ENCODE data around the gene OR9K2. TPM values are rescaled to one million over a fixed set of nuclear protein-coding genes. Genes with fewer than 3 reads are reported as not detected.

Gene OR9K2
- total RNA-seq, 1 donor from 2014 or later = not detected

DNA sequence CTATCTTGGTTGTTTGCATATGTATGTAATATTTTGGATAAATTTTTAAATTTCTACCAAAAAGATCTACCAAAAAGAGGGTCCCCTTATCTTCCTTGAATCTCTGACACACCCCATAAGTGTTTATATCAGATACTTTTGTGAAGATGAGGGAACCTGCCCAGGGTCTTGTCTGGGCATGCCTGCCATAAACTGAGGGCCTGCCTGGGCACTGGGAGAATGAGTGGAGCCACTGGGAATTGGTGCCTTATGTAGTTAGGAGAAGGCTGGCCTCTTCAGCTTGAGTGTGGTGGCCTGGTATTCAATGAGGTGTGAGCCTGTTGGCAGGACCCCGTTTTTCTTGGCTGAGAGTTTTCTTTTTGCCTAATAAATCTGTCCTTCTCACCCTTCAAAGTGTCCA lies 46.5 kb downstream of the OR9K2 start:
- H3K27me3 ChIP-seq (ENCODE audit: insufficient read depth, low read length) = no peaks in the 10 kb centered on the region
- H3K4me1 ChIP-seq (ENCODE audit: insufficient read depth, low read length) = no peaks in the 10 kb centered on the region
- no peak overlapping the region for H3K27ac ChIP-seq (ENCODE audit: low read depth, low read length)
- TF ChIP-seq EZH2 (IDR thresholded peaks at IDR 0.05; ENCODE audit: insufficient read depth, low read length) = no peak
- TF ChIP-seq, protein P1, sequence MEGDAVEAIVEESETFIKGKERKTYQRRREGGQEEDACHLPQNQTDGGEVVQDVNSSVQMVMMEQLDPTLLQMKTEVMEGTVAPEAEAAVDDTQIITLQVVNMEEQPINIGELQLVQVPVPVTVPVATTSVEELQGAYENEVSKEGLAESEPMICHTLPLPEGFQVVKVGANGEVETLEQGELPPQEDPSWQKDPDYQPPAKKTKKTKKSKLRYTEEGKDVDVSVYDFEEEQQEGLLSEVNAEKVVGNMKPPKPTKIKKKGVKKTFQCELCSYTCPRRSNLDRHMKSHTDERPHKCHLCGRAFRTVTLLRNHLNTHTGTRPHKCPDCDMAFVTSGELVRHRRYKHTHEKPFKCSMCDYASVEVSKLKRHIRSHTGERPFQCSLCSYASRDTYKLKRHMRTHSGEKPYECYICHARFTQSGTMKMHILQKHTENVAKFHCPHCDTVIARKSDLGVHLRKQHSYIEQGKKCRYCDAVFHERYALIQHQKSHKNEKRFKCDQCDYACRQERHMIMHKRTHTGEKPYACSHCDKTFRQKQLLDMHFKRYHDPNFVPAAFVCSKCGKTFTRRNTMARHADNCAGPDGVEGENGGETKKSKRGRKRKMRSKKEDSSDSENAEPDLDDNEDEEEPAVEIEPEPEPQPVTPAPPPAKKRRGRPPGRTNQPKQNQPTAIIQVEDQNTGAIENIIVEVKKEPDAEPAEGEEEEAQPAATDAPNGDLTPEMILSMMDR (IDR thresholded peaks at IDR 0.05; ENCODE audit: insufficient read depth, low read depth, low read length) = no peak
- Mint-ChIP-seq H3K4me1 (ENCODE audit: low read depth, unreplicated experiment) (no peaks in the 10 kb centered on the region), H3K4me3 (ENCODE audit: unreplicated experiment) (no peak overlapping the region), H3K27ac (ENCODE audit: unreplicated experiment) (no peak overlapping the region), H3K36me3 (ENCODE audit: low read depth, unreplicated experiment) (no peaks in the 10 kb centered on the region), H3K27me3 (ENCODE audit: low read depth, unreplicated experiment) (no peaks in the 10 kb centered on the region), H3K9me3 (ENCODE audit: unreplicated experiment) (peaks cover 5% of the 10 kb centered on the region)
- no peak overlapping the region for H3K9ac ChIP-seq (ENCODE audit: low read length)
- H3K36me3 ChIP-seq (ENCODE audit: insufficient read depth, low read length) = no peaks in the 10 kb centered on the region
- no peak overlapping the region for H3K4me2 ChIP-seq (ENCODE audit: low read length)
- no peak for FAIRE-seq
- H3K4me3 ChIP-seq (ENCODE audit: insufficient read depth, low read depth, low read length) = no peak overlapping the region
- no peak overlapping the region for H2AFZ ChIP-seq (ENCODE audit: low read depth, low read length)
- no peaks in the 10 kb centered on the region for H3K9me3 ChIP-seq (ENCODE audit: insufficient read depth, low read depth, low read length)
- DNase-seq (ENCODE audit: low read depth) = no peak
- H4K20me1 ChIP-seq (ENCODE audit: insufficient read depth, low read length) = no peaks in the 10 kb centered on the region
- no peaks in the 10 kb centered on the region for H3K79me2 ChIP-seq (ENCODE audit: insufficient read depth, low read length)

DNA sequence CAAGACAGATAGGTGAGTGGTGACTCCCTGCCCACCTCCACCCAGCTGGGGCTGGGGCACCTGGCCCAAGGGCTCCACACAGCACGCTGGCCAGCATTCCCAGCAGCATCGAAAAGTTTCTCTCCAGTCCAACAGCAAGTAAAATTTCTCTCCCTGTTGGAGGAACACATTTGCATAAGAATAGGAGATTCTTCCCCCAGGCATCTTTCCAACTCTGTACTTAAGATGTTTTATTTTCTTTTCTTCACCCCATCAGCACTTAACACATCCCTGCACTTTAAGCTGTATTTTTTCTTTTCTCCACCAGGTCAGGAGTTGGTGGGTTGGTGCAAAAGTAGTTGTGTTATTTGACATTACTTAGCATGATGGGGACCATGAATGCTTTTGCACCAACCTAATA lies 47.2 kb downstream of the OR9K2 start:
- H3K27ac ChIP-seq (ENCODE audit: low read depth, low read length) = no peak overlapping the region
- H4K20me1 ChIP-seq (ENCODE audit: insufficient read depth, low read length) = no peaks in the 10 kb centered on the region
- H3K4me2 ChIP-seq (ENCODE audit: low read length) = no peak overlapping the region
- FAIRE-seq = no peak
- DNase-seq (ENCODE audit: low read depth) = no peak
- no peaks in the 10 kb centered on the region for H3K36me3 Mint-ChIP-seq (ENCODE audit: low read depth, unreplicated experiment)
- H3K27me3 Mint-ChIP-seq (ENCODE audit: low read depth, unreplicated experiment) = no peaks in the 10 kb centered on the region
- H3K36me3 ChIP-seq (ENCODE audit: insufficient read depth, low read length) = no peaks in the 10 kb centered on the region
- H3K9me3 Mint-ChIP-seq (ENCODE audit: unreplicated experiment) = peaks cover 5% of the 10 kb centered on the region
- H2AFZ ChIP-seq (ENCODE audit: low read depth, low read length) = no peak overlapping the region
- H3K9ac ChIP-seq (ENCODE audit: low read length) = no peak overlapping the region
- H3K4me3 ChIP-seq (ENCODE audit: insufficient read depth, low read depth, low read length) = no peak overlapping the region
- TF ChIP-seq, protein P1 (IDR thresholded peaks at IDR 0.05; ENCODE audit: insufficient read depth, low read depth, low read length) = no peak
- no peak for TF ChIP-seq EZH2 (IDR thresholded peaks at IDR 0.05; ENCODE audit: insufficient read depth, low read length)
- H3K4me1 ChIP-seq (ENCODE audit: insufficient read depth, low read length) = no peaks in the 10 kb centered on the region
- no peaks in the 10 kb centered on the region for H3K9me3 ChIP-seq (ENCODE audit: insufficient read depth, low read depth, low read length)
- H3K79me2 ChIP-seq (ENCODE audit: insufficient read depth, low read length) = no peaks in the 10 kb centered on the region
- H3K27ac Mint-ChIP-seq (ENCODE audit: unreplicated experiment) = no peak overlapping the region
- H3K4me1 Mint-ChIP-seq (ENCODE audit: low read depth, unreplicated experiment) = no peaks in the 10 kb centered on the region
- no peak overlapping the region for H3K4me3 Mint-ChIP-seq (ENCODE audit: unreplicated experiment)
- no peaks in the 10 kb centered on the region for H3K27me3 ChIP-seq (ENCODE audit: insufficient read depth, low read length)

Other genes starting within 250 kb of the OR9K2 start
- gene TESPA1, start 141.6 kb upstream of the OR9K2 start, total RNA-seq = 0.23 and 0.55 TPM in 2 replicates
- gene NEUROD4, start 106.4 kb upstream of the OR9K2 start, total RNA-seq = not detected in 2 replicates
- gene OR10A7, start 94.6 kb downstream of the OR9K2 start, total RNA-seq = not detected in 2 replicates
- not detected in 2 replicates for gene OR6C74, start 118.2 kb downstream of the OR9K2 start, total RNA-seq
- gene OR6C6, start 170.2 kb downstream of the OR9K2 start, total RNA-seq = not detected in 2 replicates
- gene OR6C1, start 187.9 kb downstream of the OR9K2 start, total RNA-seq = not detected in 2 replicates
- gene OR6C3, start 204.3 kb downstream of the OR9K2 start, total RNA-seq = not detected in 2 replicates
- not detected in 2 replicates for gene OR6C75, start 236.6 kb downstream of the OR9K2 start, total RNA-seq